Fibroblast of the conjunctiva (primary cell): Measurements from ENCODE around the gene SLC25A20.
"Not testable (repeated sequence)": the region's sequence is repeated elsewhere in the genome, so short reads cannot be mapped to it uniquely, and the experiment has no call there.

Experiments used
- DNase-seq: peaks from one replicate; pipeline ENCODE4 v3.0.0-alpha.2; 2010; ENCODE audit warnings: low read depth

Gene SLC25A20

GRCh38 chr3:48845170-48845569 lies 53.5 kb downstream of the SLC25A20 start:
- DNase-seq, result no peak

- no peak for DNase-seq
Observed at GRCh38 chr3:48837163-48837562, 61.5 kb downstream of the SLC25A20 start.

GRCh38 chr3:48835650-48836366 lies 62.9 kb downstream of the SLC25A20 start:
- DNase-seq, result no peak

GRCh38 chr3:48832684-48833083 lies 66.0 kb downstream of the SLC25A20 start:
- peak; percentile 41 for DNase-seq

- no peak for DNase-seq
Observed at GRCh38 chr3:48830715-48831114, 68.0 kb downstream of the SLC25A20 start.

GRCh38 chr3:48829525-48829924 lies 69.2 kb downstream of the SLC25A20 start:
- DNase-seq, result not testable (repeated sequence)

GRCh38 chr3:48827874-48828273 lies 70.8 kb downstream of the SLC25A20 start:
- not testable (repeated sequence) for DNase-seq

GRCh38 chr3:48826451-48826850 lies 72.2 kb downstream of the SLC25A20 start:
- peak; percentile 85 for DNase-seq

- DNase-seq, result no peak
Observed at GRCh38 chr3:48820612-48821324, 77.9 kb downstream of the SLC25A20 start.

- DNase-seq, result no peak
Observed at GRCh38 chr3:48819234-48820221, 79.2 kb downstream of the SLC25A20 start.

- DNase-seq, result no peak
Observed at GRCh38 chr3:48811524-48811923, 87.2 kb downstream of the SLC25A20 start.
